D721Med (cell line): ENCODE results near the gene KLHL26.

Experiments
- DNase-seq: peaks from one replicate; pipeline ENCODE4 v3.0.0; 2011; ENCODE audit warnings: low spot score; ENCODE audit not compliant: insufficient read length
- FAIRE-seq: peaks from 2 replicates; lab custom pipeline; 2011; peaks lifted over from hg19 to GRCh38; lab: Jason Lieb, UNC
- CTCF ChIP-seq: IDR thresholded peaks from 2 replicates; pipeline ENCODE4 v1.5.1; 2012; ENCODE audit warnings: mild to moderate bottlenecking, control low read depth; ENCODE audit not compliant: insufficient read depth; ENCODE audit errors: missing control alignments

The KLHL26 gene

GRCh38 chr19:18636183-18636968, 452 bp upstream of the KLHL26 start:
- peak; percentile 86 for DNase-seq
- no peak for FAIRE-seq
- no peak for TF ChIP-seq CTCF

GRCh38 chr19:18637673-18638630, 1.1 kb downstream of the KLHL26 start:
- FAIRE-seq: no peak
- no peak for TF ChIP-seq CTCF
- no peak for DNase-seq

- FAIRE-seq (no peak), DNase-seq (no peak)
- TF ChIP-seq CTCF: no peak
Measured at GRCh38 chr19:18639706-18640243, 2.9 kb downstream of the KLHL26 start.

- FAIRE-seq: no peak
- TF ChIP-seq CTCF: no peak
- no peak for DNase-seq
Measured at GRCh38 chr19:18644196-18645034, 7.6 kb downstream of the KLHL26 start.

- TF ChIP-seq CTCF: no peak
- FAIRE-seq (no peak), DNase-seq (no peak)
Measured at GRCh38 chr19:18645035-18645511, 8.2 kb downstream of the KLHL26 start.
